NCI-H2029 treated with DMSO at 0.1 percent for 48 hours (cell line): Measurements from ENCODE around the gene EPB41L4B.

Experiments used
- DNase-seq: peaks from one replicate; lab custom pipeline; 2025; lab: John Stamatoyannopoulos, UW

Gene EPB41L4B

DNA sequence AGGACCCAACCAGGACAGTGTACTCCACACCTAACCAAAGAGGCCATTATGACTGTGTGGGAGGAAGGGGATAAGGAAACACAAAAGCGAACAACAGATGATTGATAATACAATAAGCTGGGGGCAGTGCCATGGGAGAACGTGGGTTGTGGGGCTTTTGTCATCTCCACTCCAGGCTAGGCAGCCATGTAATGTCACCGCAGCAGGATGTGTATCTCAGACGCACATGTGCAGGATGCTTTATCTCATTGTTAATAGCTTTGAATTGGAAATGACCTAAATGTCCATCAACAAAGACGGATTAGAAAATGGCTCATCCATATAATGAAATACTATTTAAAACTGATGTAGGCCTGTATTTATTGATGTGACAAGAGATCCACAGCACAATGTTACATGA is 51.0 kb downstream of the EPB41L4B start:
- no peak for DNase-seq

GRCh38 chr9:109269081-109269480 is 51.8 kb downstream of the EPB41L4B start:
- DNase-seq, result no peak

DNA sequence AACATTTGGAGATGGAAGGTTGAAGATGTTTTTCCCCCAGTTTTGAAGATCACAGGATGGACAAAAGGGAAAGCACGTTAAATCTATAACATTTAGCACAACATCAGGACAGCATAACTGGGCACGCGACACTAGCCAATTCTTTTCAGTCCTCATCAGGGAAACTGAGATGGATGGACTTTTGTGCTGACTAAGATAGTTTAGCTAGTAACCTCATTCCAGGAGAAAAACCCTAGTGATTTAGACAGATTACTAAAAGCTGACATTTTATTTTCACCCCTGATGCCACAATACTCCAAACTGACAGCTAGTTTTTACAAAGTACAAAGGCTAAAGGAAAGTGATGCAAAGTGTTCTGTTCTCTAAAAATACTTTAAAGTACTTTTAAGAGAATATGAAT is 53.3 kb downstream of the EPB41L4B start:
- DNase-seq, result no peak

- no peak for DNase-seq
These were observed 55.8 kb downstream of the EPB41L4B start for GRCh38 chr9:109264877-109265587.

DNA sequence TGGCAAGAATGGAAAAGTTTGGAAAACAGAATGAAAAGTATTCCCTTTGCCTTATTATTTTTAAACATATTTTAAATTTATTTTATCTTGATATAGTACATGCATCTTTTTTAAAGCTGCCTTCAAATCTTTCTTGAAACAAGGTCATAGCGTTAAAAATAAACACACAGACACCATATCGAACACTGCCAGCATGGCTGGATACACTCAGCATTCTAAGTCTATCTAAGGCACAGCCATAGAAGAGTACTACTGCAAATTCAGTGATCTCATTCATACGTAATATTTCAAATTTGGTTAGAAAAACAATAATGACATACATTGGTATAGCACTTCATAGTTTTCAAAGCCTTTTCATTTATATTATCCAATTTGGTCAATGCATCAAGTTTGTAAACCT is 57.5 kb downstream of the EPB41L4B start:
- no peak for DNase-seq

DNA sequence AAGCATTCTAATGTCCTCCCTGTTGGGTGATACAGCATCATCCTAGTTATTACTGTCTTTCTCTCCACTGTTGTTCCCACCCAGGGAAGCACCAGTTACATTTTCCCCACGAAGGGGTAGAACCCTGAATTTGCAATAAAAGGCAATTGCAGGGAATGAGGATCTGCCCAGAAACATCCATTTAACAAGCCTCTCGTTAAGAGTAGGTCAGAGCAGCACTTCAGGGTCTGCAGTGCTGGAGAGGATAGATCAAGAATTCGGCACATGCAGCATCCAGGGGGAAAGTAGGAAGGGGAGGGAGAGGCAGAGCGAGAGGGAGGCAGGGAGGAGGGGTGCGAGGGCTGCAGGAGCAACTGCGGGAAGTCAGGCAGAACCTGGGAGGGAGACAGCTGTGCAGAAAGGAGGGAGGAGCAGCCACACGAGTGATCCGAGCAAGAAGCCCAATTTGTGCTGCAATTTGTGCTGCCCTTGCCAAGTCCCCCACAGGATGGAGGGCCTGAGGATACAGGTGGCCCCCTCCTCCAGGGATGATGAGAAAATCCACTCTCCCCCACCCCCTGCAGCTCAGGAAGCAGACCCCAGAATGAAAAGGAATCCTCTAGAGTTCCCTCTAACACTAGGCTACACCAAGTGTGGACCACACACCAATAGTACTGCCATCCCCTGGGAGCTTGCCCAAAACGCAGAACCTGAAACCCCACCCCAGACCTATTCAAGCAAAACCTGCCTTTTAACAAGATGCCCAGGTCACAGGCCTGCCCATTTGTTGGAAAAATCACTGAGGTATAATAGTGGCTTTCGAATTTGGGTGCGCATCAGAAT is 62.2 kb downstream of the EPB41L4B start:
- DNase-seq, result no peak

DNA sequence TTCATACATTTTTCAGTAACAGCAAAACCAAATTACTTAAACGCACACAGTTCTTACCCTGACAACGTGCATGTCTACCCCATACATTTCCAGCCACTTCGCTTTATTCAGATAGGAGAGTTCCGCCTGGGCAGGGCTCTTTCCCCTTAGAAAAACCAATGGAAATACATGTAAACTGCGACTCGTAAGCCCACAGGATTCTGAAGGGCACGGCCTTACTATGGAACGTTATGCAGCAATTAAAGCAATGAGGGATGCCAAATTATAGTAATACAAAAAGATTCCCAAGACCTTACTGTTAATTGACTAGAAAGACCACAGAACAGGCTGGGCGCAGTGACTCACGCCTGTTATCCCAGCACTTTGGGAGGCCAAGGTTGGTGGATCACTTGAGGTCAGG is 64.5 kb downstream of the EPB41L4B start:
- DNase-seq, result no peak

GRCh38 chr9:109255394-109255793 is 65.5 kb downstream of the EPB41L4B start:
- no peak for DNase-seq

DNA sequence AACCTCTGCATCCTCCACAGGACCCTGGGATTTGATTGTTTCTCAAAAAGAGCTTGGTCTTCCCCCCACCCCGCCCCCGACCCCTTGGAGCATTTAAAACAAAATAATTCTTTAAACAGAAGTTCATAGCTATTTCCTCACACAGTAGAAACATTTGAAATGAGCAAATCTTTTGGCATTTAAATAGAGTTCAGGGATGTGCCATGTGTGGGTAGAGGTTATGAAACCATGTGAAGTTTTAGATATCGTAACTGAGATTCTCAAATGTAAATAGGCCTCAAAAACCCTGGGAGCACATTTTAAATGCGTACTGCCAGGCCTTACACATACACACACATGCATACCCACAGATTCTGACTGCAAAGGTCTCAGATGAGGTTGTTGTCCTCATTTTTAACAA is 66.5 kb downstream of the EPB41L4B start:
- no peak for DNase-seq

DNA sequence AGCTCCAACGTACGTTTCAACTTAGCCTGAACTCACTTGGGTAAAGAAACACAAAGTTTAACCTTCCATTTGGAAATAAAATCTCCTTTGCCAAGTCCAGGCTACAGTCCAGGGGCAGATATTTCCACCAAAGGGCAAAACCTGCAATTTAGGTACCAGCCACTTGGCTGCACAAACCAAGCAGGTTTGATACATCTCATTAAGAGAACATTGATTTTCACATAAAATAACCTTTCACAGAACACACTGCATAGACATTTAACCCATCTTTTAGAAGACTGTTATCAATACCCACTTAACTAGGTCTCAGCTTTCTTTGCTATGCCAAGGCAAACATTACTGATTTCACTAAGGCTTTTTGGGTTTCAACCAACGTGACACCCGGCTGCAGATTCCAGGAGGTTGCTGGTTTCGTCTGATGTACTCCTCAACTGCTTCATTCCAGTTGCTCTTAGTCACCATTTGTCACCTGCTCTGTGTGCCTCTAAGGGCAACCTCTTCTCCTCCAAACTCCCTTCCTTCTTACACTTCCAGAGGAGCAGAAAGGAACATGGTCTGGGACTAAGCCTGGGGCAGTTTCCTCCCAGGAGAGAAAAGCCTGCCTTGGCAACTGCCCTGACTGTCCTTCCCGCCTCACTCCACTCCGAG is 67.1 kb downstream of the EPB41L4B start:
- peak; percentile 83 for DNase-seq

- DNase-seq, result no peak
These were observed 67.6 kb downstream of the EPB41L4B start for GRCh38 chr9:109253241-109253636.

GRCh38 chr9:109252291-109252690 is 68.6 kb downstream of the EPB41L4B start:
- DNase-seq, result no peak

GRCh38 chr9:109251776-109252106 is 69.1 kb downstream of the EPB41L4B start:
- no peak for DNase-seq

DNA sequence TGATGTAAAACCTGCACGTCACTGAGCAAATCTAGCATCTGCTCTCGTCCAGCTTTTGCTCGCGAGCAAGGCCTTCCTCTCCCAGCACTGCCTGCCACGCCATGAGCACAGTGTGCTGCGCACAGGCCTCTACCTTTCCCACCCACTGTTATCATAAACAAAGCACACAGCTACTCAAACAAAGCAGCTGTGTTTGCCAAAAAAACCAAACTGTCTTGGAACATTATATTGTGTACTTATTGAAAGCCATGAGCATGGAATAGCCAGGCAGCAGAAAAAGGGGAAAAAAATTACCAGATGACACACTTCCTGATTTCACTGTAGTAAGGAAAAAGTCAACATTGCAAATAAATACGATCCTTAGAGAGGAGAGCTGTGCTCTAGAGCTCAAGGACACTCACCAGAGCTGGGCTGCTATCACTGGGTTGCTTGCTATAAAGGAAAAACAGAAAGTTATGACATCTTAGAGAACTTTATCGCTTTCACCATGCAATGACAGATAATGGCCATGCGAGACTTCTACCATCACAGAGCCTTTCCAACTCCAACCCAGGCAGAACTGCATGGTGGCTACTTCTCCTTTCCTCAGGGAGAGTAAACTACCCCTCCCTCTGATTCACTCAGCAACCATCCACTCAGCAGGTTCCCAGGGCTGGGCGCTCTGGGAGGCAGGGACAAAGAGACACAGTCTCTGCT is 69.6 kb downstream of the EPB41L4B start:
- DNase-seq, result peak; percentile 94

DNA sequence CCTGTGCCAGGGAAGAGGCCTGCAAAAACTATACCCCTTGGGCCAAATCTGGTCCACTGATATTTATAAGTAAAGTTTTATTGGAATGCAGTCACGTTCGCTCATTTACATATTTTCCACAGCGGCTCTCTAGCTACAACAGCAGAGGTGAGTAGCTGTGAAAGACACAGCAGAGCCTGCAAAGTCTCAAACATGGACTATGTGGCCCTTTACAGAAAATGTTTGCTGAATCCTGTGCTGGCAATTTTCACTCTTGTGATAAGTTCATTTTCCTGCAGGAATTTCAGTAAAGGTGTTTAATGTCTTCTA is 70.1 kb downstream of the EPB41L4B start:
- DNase-seq, result no peak

GRCh38 chr9:109250311-109250741 is 70.5 kb downstream of the EPB41L4B start:
- DNase-seq, result no peak

DNA sequence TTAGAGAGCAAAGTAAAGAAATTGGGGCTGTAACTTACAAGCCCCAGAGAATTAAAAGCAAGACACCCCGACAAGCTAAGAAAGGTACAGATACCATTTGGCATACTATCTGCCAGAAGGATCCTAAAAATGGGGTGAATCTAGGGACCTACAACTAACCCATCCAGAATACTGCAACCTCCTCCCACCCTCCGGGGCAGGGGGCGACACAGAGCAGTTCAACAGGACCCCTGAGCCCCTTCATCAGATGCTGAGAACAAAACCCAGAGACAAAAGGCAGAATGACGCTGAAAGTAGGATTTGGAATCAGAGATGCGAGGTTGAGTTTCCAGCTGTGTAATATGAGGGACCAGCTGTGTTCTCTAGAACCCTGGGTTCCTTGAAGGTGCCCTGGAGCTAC is 71.2 kb downstream of the EPB41L4B start:
- DNase-seq, result no peak

GRCh38 chr9:109248133-109248581 is 72.7 kb downstream of the EPB41L4B start:
- no peak for DNase-seq

DNA sequence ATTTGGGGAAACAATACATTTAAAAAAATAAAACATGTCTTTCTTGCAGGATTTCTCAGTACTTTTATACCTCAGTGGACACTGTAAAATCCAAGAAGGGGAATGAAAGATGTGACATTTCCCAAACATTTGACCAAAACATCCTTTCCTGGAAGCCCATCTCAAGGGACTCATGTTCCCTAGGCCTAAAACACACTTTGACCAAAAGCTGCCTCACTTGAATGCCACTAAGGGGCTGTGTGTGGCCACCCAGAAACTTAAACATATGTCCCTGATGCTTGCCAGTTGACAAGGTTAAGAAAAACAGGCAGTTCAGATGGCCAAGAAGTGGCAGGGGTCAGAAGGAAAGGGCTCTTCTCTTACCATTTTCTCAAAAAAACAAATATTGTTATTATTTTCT is 73.6 kb downstream of the EPB41L4B start:
- no peak for DNase-seq

DNA sequence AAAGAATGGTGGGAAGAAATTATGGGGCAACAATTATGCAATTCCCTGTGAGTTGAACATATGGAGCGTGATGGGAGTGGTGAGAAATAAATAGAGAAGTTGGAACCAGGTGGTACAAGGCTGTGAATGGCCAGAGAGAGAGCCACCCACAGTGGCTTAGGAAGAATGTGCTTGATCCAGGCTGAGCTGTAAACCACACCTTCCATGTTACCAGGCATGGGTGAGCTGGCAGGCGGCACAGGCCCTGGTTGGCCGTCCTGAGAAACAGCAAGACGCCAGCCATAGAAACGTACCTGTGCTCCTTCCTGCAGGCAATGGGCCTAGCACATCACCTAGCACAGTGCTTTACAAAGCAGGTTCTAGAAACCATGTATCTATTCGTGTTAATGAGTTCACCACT is 74.3 kb downstream of the EPB41L4B start:
- DNase-seq, result no peak

GRCh38 chr9:109245310-109245897 is 75.5 kb downstream of the EPB41L4B start:
- no peak for DNase-seq
